PC-3 (cell line): ENCODE data around the gene NDOR1. TPM values are rescaled to one million over a fixed set of nuclear protein-coding genes. Genes with fewer than 3 reads are reported as not detected.
"Not testable (repeated sequence)": the region's sequence is repeated elsewhere in the genome, so short reads cannot be mapped to it uniquely, and the experiment has no call there.

ENCODE experiments used
- ATAC-seq: fragments of 200-7000 bp; cut with Tn5 transposase; 2 replicates; pipeline ENCODE4 v1.9.1; 2020; ENCODE audit warnings: mild to moderate bottlenecking, moderate library complexity
- BruUV-seq: library from RNA; stranded (reverse); fragments of 400-500 nt; replicated peaks from 2 replicates; lab custom pipeline; 2021; lab: Mats Ljungman, UMichigan
- CTCF ChIA-PET: fragments of 300-600 bp; sonication (Branson Sonifier 250); formaldehyde crosslinking; loops from one replicate; lab custom pipeline; 2022; ENCODE audit warnings: antibody characterized with exemption; lab: Charles Lee
- POLR2A ChIA-PET: fragments of 300-600 bp; sonication (Branson Sonifier 250); formaldehyde crosslinking; loops from one replicate; lab custom pipeline; 2022; ENCODE audit warnings: antibody characterized with exemption; ENCODE audit not compliant: unreplicated experiment; lab: Charles Lee
- DNase-seq: peaks from one replicate; pipeline ENCODE4 v3.0.0-alpha.2; 2015
- H2AFZ ChIP-seq: fragments of 300-600 bp; sonication (generic); 2 replicates; pipeline ENCODE4 v1.6.0; 2016; ENCODE audit warnings: antibody characterized with exemption, low read length
- H3F3A ChIP-seq: fragments of 300-600 bp; sonication (generic); one replicate; pipeline ENCODE4 v1.6.0; 2017; ENCODE audit warnings: antibody characterized with exemption, low read length, control low read depth, mild to moderate bottlenecking; ENCODE audit not compliant: unreplicated experiment
- H3K27ac ChIP-seq: fragments of 300-600 bp; sonication (generic); 2 replicates; pipeline ENCODE4 v1.5.1; 2016; ENCODE audit warnings: mild to moderate bottlenecking, low read length
- H3K27me3 ChIP-seq: fragments of 300-600 bp; sonication (generic); 2 replicates; pipeline ENCODE4 v1.6.1; 2016; ENCODE audit warnings: low read length, mixed read lengths
- H3K36me3 ChIP-seq: fragments of 300-600 bp; sonication (generic); 2 replicates; pipeline ENCODE4 v1.6.1; 2016; ENCODE audit warnings: low read depth, mixed run types, low read length, mixed read lengths
- H3K4me1 ChIP-seq: fragments of 300-600 bp; sonication (generic); 2 replicates; pipeline ENCODE4 v1.5.1; 2016; ENCODE audit warnings: low read length; ENCODE audit not compliant: insufficient read depth
- H3K4me2 ChIP-seq: fragments of 300-600 bp; sonication (generic); 2 replicates; pipeline ENCODE4 v1.6.0; 2016; ENCODE audit warnings: low read length
- H3K4me3 ChIP-seq: fragments of 300-600 bp; sonication (generic); 2 replicates; pipeline ENCODE4 v1.5.1; 2016; ENCODE audit warnings: mild to moderate bottlenecking, low read length, mixed read lengths
- H3K79me2 ChIP-seq: fragments of 300-600 bp; sonication (generic); 2 replicates; pipeline ENCODE4 v1.6.1; 2017; ENCODE audit warnings: low read length, mixed read lengths
- H3K9ac ChIP-seq: fragments of 300-600 bp; sonication (generic); 2 replicates; pipeline ENCODE4 v1.6.0; 2016; ENCODE audit warnings: mild to moderate bottlenecking, low read length
- H3K9me2 ChIP-seq: fragments of 300-600 bp; sonication (generic); replicated peaks from 2 replicates; pipeline ENCODE4 v1.6.1; 2016; ENCODE audit warnings: mixed run types, low read length, mixed read lengths
- H3K9me3 ChIP-seq: fragments of 300-600 bp; sonication (generic); 2 replicates; pipeline ENCODE4 v1.6.1; 2016; ENCODE audit warnings: low read length, mixed read lengths
- H4K20me1 ChIP-seq: fragments of 300-600 bp; sonication (generic); 2 replicates; pipeline ENCODE4 v1.6.1; 2016; ENCODE audit warnings: low read length, mixed read lengths
- CTCF ChIP-seq: fragments of 300-600 bp; sonication (generic); conservative IDR thresholded peaks from 2 replicates; pipeline ENCODE4 v1.5.1; 2017; ENCODE audit warnings: antibody characterized with exemption, low read depth, mild to moderate bottlenecking, low read length
- EZH2 ChIP-seq: fragments of 300-600 bp; sonication (generic); IDR thresholded peaks from one replicate; pipeline ENCODE4 v1.6.1; 2017; ENCODE audit warnings: antibody characterized with exemption, mild to moderate bottlenecking, low read length; ENCODE audit not compliant: unreplicated experiment
- EZH2phosphoT487 ChIP-seq: fragments of 300-600 bp; sonication (generic); IDR thresholded peaks from 2 replicates; pipeline ENCODE4 v1.6.1; 2018; ENCODE audit warnings: mild to moderate bottlenecking, antibody characterized with exemption, low read length, borderline replicate concordance
- intact Hi-C: fragments of 100-400 bp; cut with micrococcal nuclease; formaldehyde crosslinking; loops from 2 replicates; pipeline ENCODE4 v1.9.0; 2023
- total RNA-seq: library from RNA; depleted of rRNA; stranded (reverse); fragments of >200 nt; gene quantifications from 2 replicates; pipeline ENCODE4 v1.2.3, GENCODE V29; 2014

NDOR1 gene
- total RNA-seq, 1 experiment from 2014 or later, result 25.7 TPM

GRCh38 chr9:137236936-137237421 lies 31.5 kb downstream of the NDOR1 start:
- Histone ChIP-seq H3K27me3 (no peaks in the 10 kb centered on the region), H3K9me3 (no peaks in the 10 kb centered on the region), H2AFZ (no peak overlapping the region), H3F3A (no peaks in the 10 kb centered on the region), H3K4me1 (peaks cover 22% of the 10 kb centered on the region), H3K36me3 (peaks cover 4% of the 10 kb centered on the region), H3K79me2 (peaks cover 30% of the 10 kb centered on the region), H3K4me2 (no peak overlapping the region), H3K4me3 (no peak overlapping the region), H3K27ac (no peak overlapping the region), H4K20me1 (peaks cover 4% of the 10 kb centered on the region), H3K9me2 (no peaks in the 10 kb centered on the region), H3K9ac (no peak overlapping the region)
- POLR2A ChIA-PET, result no interaction called here
- ATAC-seq, result no peak
- no peak for DNase-seq
- no TSS peak for BruUV-seq
- CTCF ChIA-PET, result interaction anchor here (0.5 to 1.0 kb wide), 5 partner anchors 10 to 166 kb away, joined by 3 to 8 read pairs (median 4); partner anchors contain the start of gene RNF224
- TF ChIP-seq EZH2phosphoT487 (no peak), CTCF (no peak), EZH2 (no peak)
- intact Hi-C loops, result no loop called here

GRCh38 chr9:137237759-137238726 lies 32.5 kb downstream of the NDOR1 start:
- Histone ChIP-seq H3K9ac (no peak overlapping the region), H3K36me3 (peaks cover 15% of the 10 kb centered on the region), H3K79me2 (peaks cover 40% of the 10 kb centered on the region), H4K20me1 (peaks cover 15% of the 10 kb centered on the region), H3K4me2 (peak overlapping the region; percentile 95), H3K27ac (0 out of 2 replicates have a peak overlapping the region, but pooled peaks have one; percentile 3), H3K9me2 (no peaks in the 10 kb centered on the region), H3K4me3 (no peak overlapping the region), H3K9me3 (no peaks in the 10 kb centered on the region), H3F3A (peaks cover 3% of the 10 kb centered on the region), H3K4me1 (peaks cover 31% of the 10 kb centered on the region), H3K27me3 (no peaks in the 10 kb centered on the region), H2AFZ (no peak overlapping the region)
- no TSS peak for BruUV-seq
- ChIA-PET POLR2A (interaction anchor here (0.6 kb wide), 2 partner anchors 11 to 88 kb away, joined by 3 to 4 read pairs; partner anchors contain the start of gene RNF224), CTCF (no interaction called here)
- intact Hi-C loops, result no loop called here
- TF ChIP-seq EZH2phosphoT487 (no peak), EZH2 (no peak), CTCF (no peak)
- peak; percentile 20 for ATAC-seq
- peak; percentile 46 for DNase-seq

- H3K4me3 ChIP-seq, result peak overlapping the region; percentile 84
- DNase-seq, ATAC-seq, H3K27me3 ChIP-seq, H3F3A ChIP-seq, intact Hi-C loops, H3K9me2 ChIP-seq, H3K9me3 ChIP-seq: not testable (repeated sequence)
- H3K36me3 ChIP-seq, result peaks cover 17% of the 10 kb centered on the region
- peak overlapping the region; percentile 95 for H3K4me2 ChIP-seq
- peak overlapping the region; percentile 89 for H3K27ac ChIP-seq
- peak overlapping the region; percentile 87 for H3K9ac ChIP-seq
- ChIA-PET POLR2A (interaction anchor here (0.7 to 1.4 kb wide), 2 partner anchors 13 to 14 kb away, joined by 4 to 10 read pairs; partner anchors contain the start of gene RNF224), CTCF (interaction anchor here (1.0 kb wide), 1 partner anchor 110 kb away, joined by 3 read pairs; no protein-coding TSS in a partner anchor)
- peaks cover 37% of the 10 kb centered on the region for H3K4me1 ChIP-seq
- TSS peak; percentile 70 for BruUV-seq
- peaks cover 28% of the 10 kb centered on the region for H4K20me1 ChIP-seq
- peak overlapping the region; percentile 78; the same call in 1 of the 2 replicates for H2AFZ ChIP-seq
- H3K79me2 ChIP-seq, result peaks cover 46% of the 10 kb centered on the region
Measured at GRCh38 chr9:137239541-137240200, 34.2 kb downstream of the NDOR1 start.
